GM12874 (cell line): Measurements from ENCODE around the gene CNTNAP5.

Experiments
- TF ChIP-seq, protein P1 (sequence below): IDR thresholded peaks from 2 replicates; pipeline ENCODE4 v1.5.1; 2011; ENCODE audit warnings: low read depth, mild to moderate bottlenecking, control low read depth, low read length, moderate library complexity; ENCODE audit not compliant: insufficient read depth

CNTNAP5 gene

DNA sequence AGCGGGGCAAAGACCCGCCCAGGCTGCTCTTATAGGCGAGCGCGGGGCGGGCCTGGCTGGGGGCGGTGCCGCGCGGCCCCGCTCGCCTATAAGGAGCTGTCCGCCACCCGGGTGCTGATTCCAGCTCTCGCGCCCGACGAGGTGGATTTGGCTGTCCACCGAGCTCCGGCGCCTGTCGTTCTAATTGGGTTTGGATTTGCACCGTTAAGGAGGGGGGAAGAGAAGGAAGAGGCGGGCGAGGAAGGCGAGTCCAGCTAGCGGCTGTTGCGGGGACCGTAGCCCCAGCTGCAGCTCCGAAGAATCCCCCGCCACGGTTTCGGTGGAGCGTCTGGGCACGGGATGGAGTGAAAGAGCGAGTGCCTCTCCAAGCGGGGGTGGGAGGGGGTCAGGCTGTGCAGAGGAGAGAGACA is at the start of gene CNTNAP5:
Gene CNTNAP5, plus strand, starts transcription at position 117 of the 410 bp plus-strand sequence. CDS start 364 bp downstream, outside the sequence.
- TF ChIP-seq, protein P1, sequence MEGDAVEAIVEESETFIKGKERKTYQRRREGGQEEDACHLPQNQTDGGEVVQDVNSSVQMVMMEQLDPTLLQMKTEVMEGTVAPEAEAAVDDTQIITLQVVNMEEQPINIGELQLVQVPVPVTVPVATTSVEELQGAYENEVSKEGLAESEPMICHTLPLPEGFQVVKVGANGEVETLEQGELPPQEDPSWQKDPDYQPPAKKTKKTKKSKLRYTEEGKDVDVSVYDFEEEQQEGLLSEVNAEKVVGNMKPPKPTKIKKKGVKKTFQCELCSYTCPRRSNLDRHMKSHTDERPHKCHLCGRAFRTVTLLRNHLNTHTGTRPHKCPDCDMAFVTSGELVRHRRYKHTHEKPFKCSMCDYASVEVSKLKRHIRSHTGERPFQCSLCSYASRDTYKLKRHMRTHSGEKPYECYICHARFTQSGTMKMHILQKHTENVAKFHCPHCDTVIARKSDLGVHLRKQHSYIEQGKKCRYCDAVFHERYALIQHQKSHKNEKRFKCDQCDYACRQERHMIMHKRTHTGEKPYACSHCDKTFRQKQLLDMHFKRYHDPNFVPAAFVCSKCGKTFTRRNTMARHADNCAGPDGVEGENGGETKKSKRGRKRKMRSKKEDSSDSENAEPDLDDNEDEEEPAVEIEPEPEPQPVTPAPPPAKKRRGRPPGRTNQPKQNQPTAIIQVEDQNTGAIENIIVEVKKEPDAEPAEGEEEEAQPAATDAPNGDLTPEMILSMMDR, result no peak

DNA sequence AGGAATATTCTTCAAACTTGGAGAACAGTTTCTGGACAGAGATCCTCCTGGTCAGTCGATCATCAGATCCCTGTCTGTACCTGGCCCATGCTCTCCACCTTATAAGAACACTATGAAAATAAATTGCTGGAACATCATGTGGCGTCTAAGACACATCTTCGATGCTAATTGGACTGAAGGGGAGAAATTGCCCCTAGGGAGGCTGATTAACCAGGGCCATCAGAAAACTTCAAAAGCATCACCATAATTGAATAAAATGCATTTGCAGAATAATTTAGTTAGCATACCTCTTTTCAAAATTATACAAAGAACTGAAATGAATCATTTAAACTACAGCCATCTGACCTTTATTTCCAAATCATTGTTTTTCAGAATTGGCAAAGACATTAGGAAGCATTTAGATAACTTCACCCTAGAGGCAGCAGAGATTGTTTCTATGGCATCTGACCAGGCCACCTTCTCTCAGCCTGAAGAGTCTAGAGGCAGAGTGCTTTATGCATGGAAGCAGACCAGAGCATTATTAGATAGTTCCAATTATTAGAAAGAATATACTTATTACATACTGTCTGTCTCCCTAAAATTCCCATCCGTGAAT is 48.9 kb upstream of the CNTNAP5 start:
- TF ChIP-seq, protein P1, result no peak

DNA sequence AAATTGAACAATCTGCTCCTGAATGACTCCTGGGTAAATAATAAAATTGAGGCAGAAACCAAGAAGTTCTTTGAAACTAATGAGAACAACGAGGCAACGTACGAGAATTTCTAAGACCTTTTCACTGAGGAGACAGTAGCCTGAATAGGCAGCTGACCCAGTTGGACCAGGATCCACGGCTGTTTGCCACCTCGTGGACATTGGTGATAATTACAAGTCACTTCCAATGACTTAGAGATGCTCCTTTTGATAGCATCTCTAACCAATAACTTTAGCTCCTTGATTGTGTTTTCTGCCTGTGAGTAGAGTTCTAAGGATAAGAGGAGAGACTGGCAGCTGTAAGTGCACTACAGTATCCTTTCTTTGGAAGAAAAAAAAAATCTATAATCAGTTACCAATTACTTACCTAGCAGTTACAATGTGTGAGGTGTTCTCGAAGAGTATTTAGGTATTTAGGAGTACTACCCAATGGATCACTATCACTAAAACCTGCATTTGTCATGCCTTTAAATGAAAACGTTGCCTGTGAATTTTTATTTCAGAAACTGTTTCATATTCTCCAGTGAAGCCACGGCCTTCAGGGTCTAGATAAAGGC is 31.3 kb upstream of the CNTNAP5 start:
- TF ChIP-seq, protein P1, result peak; percentile 41; the same call in 1 of the 2 replicates

DNA sequence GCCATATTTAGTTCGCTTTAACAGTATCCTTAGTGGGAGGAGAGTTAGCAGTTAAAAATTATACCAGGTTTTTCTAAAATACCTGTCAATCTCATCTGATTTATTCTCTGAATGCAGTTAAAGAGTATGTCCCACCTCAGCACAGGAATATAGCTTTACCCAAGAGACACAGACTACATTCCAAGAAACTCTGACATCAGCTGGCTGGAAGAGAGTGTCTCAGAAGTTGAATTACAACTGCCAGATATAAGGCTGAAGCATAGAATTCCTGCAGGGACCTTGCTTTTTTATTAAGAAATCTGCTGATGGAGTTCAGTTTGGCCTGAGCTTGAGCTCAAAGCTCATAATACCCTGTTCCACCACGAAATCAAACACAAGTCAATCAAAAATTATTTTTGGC is 25.4 kb upstream of the CNTNAP5 start:
- TF ChIP-seq, protein P1, result no peak

GRCh38 chr2:124001696-124002430 is 23.2 kb upstream of the CNTNAP5 start:
- TF ChIP-seq, protein P1, result no peak

GRCh38 chr2:124018890-124019289 is 6.2 kb upstream of the CNTNAP5 start:
- TF ChIP-seq, protein P1, result no peak

DNA sequence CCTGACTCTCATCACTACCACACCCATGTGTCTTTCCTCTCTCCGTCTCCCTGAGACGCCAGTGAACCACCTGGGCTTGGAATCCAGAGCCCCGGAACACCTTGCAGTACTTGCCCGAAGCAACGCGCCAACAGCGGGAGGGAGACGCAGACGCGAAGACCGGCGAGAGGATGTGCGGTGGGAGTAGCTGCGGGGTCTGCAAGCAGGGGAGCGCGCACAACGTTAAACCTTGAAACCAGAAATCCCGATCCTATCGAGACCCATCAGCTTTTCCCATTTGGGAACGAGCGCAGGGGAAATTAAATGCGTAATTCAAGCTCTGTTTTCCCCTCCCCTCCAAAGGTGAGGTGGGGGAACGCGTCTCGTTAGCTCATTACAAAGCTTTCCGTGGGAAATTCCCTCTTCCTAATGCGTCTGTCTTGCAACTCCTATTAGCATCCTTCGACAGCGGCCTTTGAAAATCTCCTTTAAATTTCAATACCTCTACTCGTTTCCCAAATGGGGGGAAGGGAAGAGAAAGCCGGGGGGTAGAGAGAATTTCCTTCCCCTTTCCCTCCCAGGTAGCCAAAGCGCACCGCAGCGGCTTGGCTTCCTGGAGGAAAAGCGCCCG is 421 bp upstream of the CNTNAP5 start:
- TF ChIP-seq, protein P1, result no peak
